GM19372 (cell line): ENCODE results near the gene MESD.

Experiments
- ATAC-seq: cut with Tn5 transposase; IDR thresholded peaks from one replicate; pipeline ENCODE4 v1.9.1; 2021; ENCODE audit warnings: mild to moderate bottlenecking, low read depth, moderate library complexity; ENCODE audit not compliant: unreplicated experiment

Gene MESD

DNA sequence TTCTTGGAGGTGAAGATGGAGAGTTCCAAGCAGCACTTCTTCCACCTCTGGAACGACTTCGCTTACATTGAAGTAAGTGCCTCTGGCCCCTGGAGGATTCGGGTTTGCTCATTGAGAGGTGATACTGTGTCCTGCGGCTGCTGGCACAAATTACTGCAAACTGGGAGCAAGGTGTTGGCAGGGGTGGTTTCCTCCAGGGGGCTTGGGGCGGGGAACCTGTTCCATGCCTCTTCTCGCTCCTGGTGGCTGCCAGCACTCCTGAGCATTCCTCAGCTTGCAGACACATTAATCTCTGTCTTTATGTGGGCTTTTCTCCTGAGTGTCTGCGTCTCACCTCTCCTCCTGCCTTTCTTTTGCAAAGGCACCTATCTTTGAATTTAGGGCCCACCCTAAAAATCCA, 47.4 kb downstream of the MESD start:
- ATAC-seq, result no peak

GRCh38 chr15:80940851-80941250, 48.8 kb downstream of the MESD start:
- no peak for ATAC-seq

DNA sequence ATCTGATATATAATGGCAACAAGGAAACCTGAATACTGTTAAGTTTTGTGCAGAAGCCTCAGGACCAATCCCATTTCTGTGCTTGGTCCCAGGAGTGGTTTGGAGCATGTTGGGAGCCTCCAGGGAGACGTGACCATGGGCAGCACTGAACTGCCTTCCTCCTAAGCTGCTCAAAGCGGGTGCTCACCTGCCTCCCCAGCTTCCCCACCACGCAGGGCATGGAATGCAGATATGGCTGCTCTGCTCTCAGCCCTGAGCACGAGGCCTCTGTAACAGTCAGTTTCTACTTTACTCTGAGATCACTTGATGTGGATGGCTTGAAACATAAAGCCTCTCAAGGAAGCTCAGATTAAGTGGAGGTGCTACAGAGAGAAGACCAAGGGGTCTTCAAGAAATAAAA, 49.3 kb downstream of the MESD start:
- no peak for ATAC-seq

DNA sequence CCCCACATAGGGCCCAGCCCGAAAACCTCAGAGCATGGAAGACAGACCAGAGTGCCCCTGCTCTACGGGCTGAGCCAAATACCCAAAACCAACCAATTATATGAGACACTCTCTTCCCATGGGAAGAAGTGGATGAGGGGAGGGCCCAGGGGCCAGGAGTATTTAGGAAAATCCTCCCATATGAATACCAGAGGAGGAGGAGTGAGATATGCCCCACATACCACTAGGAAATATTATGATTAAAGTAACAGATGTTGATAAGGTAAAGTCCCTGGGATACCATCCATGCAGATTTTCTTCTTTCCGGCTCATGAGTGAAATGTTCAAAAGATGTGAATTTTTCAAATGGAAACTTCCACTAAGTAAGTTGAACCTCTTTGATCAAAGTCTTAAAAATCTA, 50.4 kb downstream of the MESD start:
- ATAC-seq, result no peak

DNA sequence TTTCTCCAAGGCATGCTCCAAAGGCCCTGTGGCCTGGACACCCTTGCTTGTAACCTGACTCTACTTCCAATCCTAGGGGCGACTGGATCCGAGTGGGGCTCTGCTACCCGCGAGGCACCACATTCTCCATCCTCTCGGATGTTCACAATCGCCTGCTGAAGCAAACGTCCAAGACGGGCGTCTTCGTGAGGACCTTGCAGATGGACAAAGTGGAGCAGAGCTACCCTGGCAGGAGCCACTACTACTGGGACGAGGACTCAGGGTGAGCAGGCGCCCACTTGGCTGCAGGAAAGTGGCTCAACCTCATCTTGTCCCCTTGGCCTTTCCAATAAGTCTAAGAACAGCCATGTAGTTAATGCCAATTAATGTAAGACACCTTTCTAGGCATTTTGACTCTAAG, 51.9 kb downstream of the MESD start:
- ATAC-seq, result no peak

DNA sequence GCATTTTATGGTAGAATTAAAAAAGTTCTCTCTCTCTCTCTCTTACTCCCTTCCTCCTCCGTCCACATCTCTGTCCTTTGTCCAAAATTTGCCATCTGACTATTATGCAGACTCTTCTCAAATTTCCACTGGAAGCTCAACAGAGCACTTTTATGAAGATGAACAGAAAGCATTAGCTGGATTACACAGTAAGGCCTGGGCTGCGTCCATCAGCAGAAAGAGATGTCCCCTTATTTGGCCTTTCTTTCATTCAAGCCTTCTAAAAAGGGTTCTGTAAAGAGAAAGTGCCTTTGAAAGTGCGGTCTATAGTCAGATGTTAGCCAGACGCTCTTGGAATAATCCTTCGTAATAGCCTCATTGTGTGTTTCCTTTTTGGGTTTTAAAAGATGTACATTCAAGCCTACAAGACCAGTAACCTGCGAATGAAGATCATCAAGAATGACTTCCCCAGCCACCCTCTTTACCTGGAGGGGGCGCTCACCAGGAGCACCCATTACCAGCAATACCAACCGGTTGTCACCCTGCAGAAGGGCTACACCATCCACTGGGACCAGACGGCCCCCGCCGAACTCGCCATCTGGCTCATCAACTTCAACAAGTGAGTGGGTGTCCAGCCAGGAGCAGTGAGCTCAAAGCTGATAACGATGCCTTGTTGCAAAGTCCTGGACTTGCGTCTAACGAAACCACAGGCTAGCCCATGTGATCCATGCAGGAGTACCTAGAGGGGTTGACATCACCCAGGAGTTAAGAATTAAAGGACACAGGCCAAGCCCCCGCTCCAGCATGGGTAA, 53.1 kb downstream of the MESD start:
- ATAC-seq, result no peak

GRCh38 chr15:80934761-80935221, 54.8 kb downstream of the MESD start:
- ATAC-seq, result no peak

GRCh38 chr15:80932989-80933388, 56.6 kb downstream of the MESD start:
- ATAC-seq, result no peak

DNA sequence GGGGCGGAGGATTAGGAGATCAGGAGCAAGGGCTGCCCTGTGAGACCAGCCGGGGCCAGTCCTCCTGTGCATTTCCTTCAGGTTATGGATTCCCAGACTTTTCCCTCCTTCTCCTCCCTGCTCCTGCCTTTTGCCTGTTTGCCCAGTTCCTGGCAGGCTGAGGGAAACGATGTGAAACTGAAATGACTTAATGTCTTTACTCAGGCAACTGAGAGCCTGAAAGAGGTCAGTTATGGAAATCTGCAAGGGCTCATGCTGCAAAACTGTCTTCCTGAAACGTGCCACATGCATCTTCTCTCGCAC, 57.2 kb downstream of the MESD start:
- ATAC-seq, result no peak

GRCh38 chr15:80931721-80932512, 57.7 kb downstream of the MESD start:
- no peak for ATAC-seq

- no peak for ATAC-seq
These were observed 58.4 kb downstream of the MESD start for GRCh38 chr15:80931191-80931590.

GRCh38 chr15:80929689-80930088, 59.9 kb downstream of the MESD start:
- ATAC-seq, result no peak

DNA sequence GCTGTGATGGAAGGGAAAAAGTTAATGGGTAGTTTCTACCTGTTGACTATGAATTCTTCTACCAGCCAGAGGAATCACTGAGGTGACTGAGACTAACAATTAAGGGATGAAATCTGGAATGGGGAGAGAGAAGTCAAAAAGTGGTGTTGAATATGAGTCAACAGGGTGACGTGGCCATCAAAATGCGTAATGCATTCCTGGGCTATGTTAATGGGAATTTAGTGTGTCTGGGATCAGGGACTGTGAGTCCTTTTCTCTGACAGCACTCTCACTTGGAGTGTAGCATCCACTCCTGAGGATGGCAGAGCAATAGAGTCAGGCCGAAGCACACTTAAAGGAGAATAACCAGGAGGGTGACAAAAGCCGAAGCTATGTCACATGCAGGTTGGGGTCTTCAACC, 60.4 kb downstream of the MESD start:
- no peak for ATAC-seq

DNA sequence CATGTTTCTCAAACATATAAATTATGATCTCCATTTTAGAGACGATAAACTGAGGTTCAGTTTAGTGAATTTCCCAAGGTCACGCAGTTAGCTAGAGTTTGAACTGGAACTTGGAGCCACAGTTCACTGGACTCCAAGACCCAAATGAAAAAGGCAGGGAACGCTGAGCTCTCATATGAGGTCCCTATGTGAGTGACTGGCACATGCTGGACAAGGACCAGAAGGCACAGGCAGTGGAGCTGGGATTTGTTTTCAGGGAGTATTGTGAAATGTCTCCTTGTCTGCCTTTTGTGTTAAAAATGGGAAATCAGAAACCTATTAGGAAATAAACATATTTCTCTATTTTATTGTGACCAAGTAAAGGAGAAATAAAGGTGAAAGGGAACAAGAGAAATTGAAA, 63.5 kb downstream of the MESD start:
- ATAC-seq, result no peak

GRCh38 chr15:80925597-80926059, 64.0 kb downstream of the MESD start:
- no peak for ATAC-seq

DNA sequence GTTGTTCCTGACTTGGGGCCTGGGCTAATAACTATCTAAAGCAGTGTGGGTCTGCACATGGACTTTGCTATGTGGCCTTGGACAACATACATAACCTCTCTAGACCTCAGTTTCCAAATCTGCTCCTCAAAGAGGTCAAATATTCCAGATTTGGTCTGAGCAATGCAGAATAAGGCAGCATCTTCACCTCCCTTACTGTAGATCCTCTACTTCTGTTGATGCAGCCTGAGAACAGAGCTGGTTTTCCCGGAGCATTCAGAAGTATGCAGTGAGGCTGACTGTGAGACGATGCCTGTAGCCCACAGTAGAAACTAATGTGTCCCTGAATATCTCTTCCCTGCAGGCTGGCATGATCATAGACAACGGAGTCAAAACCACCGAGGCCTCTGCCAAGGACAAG, 65.3 kb downstream of the MESD start:
- no peak for ATAC-seq

- no peak for ATAC-seq
These were observed 66.0 kb downstream of the MESD start for GRCh38 chr15:80923668-80924067.

DNA sequence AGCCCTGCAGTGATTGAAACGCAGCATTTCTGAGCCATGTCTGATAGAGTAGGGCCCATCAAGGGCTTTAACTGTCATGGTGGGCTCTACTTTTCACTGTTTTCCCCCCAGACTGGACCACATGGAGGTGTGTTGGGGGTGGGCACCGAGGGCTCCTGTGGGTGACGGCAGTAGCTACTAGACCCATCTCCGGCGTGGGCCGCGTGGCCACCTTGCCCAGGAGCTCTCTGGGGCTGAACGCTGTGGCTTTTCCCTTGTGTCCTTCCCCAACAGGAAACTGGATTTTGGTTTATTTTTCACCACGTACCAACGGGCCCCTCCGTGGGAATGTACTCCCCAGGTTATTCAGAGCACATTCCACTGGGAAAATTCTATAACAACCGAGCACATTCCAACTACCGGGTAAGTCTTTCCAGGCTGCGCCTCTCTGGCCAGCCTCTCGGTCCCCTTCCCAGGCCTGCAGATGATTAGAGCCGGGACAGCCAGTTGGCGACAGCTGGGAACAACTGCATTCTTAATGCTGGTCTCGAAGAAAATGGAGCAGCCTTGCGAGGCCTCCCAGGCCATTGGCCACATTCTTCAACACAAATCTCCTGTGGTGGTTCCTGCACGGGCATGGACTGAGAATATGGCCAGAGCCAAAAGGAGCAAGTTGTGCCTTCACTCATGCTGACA, 67.7 kb downstream of the MESD start:
- no peak for ATAC-seq

DNA sequence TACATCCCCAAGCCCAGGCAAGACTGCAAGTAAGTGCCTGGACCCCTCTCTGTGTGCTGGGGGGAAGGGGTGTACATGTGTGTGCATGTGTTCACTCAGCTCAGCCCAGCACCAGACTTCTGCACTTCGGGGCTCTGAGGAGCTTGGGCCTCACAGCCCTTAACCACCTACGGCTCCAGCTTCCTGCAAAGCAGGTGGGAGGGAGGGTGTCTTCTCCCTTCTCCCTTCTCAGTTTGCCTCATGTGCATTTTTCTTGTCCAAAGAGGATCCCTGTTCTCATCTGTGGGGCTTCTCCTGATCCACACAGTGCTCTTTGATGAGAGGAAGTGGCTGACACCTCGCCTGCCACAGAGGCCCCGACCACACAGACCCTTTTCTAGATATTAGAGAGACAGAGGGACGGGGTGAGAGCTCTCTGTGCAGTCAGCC, 69.3 kb downstream of the MESD start:
- no peak for ATAC-seq

DNA sequence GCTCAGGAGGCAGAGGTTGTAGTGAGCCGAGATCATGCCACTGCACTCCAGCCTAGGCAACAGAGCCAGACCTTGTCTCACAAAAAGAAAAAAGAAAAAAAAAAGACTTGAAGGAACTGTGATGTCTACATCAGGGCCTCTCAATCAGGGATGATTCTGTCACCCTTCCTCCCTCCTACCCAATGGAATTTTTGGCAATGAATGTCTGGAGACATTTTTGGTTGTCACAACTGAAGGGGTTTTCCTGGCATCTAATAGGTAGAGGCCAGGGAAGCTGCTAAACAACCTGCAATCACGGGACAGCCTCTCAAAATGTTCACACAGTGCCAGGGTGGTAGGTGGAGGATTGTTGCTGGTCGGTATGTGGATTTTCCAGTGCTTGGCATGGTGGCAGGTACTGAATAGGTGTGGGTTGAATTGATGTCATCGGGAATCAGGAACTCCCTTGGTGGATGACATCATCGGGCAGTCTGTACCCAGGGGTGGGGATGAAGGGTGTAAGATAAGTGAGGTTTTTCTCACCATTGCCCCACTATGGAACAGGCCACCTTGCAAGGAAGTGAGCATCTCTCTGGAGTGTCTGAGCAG, 71.3 kb downstream of the MESD start:
- no peak for ATAC-seq

DNA sequence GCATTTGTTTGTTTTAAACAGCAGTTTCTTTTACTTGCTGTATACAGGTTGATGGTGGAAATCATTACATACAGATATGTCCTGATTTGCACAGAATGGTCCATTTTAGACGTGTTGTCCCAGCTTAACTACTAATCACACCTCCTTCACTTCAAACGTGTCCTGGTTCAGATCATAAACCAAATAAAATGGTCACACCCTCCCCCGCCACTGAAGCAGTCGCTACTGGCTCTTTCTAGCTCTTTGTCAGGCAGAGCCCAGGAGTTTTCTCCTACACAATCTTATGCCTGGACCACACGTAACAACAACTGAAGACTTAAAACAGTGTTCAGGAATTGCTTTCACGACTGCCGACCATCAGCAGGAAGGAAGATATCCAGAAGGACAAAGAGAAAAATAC, 73.6 kb downstream of the MESD start:
- ATAC-seq, result no peak
